Right lobe of liver (tissue), 6 donors: ENCODE measurements around the gene TCF7L2. TPM values are rescaled to one million over a fixed set of nuclear protein-coding genes. Genes with fewer than 3 reads are reported as not detected.

ENCODE experiments used
- ATAC-seq, 4 donors: fragments of 200-7000 bp; cut with Tn5 transposase; one replicate each; pipeline ENCODE4 v1.9.1; 2020; ENCODE audit warnings: mild to moderate bottlenecking in 4 of 4, moderate library complexity in 4 of 4
- DNase-seq, 3 donors: peaks; one replicate each; pipeline ENCODE4 v3.0.0-alpha.2; 2020
- H3K27ac ChIP-seq, 3 donors: fragments of 200-600 bp; one replicate each; pipeline ENCODE4 v1.8.0; 2022
- H3K27me3 ChIP-seq, 2 donors: fragments of 200-600 bp; one replicate each; pipeline ENCODE4 v1.8.0; 2022
- H3K36me3 ChIP-seq, 4 donors: fragments of 200-600 bp; sonication (generic) in 1 of 4; one replicate each; pipeline versions ENCODE4 v1.5.1 to v1.8.0; 2017 to 2022; ENCODE audit warnings: control low read depth in 1 of 4
- H3K4me1 ChIP-seq, 4 donors: fragments of 200-600 bp; sonication (generic) in 1 of 4; one replicate each; pipeline versions ENCODE4 v1.5.1 to v1.8.0; 2017 to 2022; ENCODE audit warnings: control low read depth in 1 of 4
- H3K4me3 ChIP-seq, 3 donors: fragments of 200-600 bp; one replicate each; pipeline ENCODE4 v1.8.0; 2022
- H3K9me3 ChIP-seq, 4 donors: fragments of 200-600 bp; sonication (generic) in 1 of 4; one replicate each; pipeline versions ENCODE4 v1.5.1 to v1.8.0; 2017 to 2022; ENCODE audit warnings: control low read depth in 1 of 4
- POLR2A ChIP-seq: fragments of 450-650 bp; IDR thresholded peaks from one replicate; pipeline ENCODE4 v1.6.1; 2017; ENCODE audit warnings: antibody characterized with exemption, mild to moderate bottlenecking
- WGBS: methylation state at CpG from one replicate; pipeline ENCODE4 v1.1.6; 2018; ENCODE audit warnings: low coverage, low lambda C conversion rate; ENCODE audit not compliant: insufficient coverage; ENCODE audit errors: missing lambda C conversion rate; 5-methylcytosine and 5-hydroxymethylcytosine counted together
- intact Hi-C, 2 donors: fragments of 100-400 bp; cut with DNase I; formaldehyde crosslinking; loops; one replicate each; pipeline versions ENCODE4 v1.11.2 to v1.14.1; 2022
- total RNA-seq, 6 experiments: library from RNA; depleted of rRNA in 2 of 6; stranded (reverse); fragments of >200 nt in 2 of 6; fragmentation: NEBNext Ultra II Directional in 3 of 6; extraction: Animal tissue kit (Norgen Biotek cat#: 25700) in 3 of 6; gene quantifications; one replicate each; pipeline versions ENCODE4 v1.1.0 to v1.2.4, GENCODE V29; 2016 to 2023
- TF ChIP-seq, protein P1 (sequence below), 4 donors: fragments of 200-600 bp in 3 of 4; fragments of 450-650 bp in 1 of 4; IDR thresholded peaks; one replicate each; pipeline versions ENCODE4 v1.5.1 to v1.8.0; 2016 to 2022; ENCODE audit warnings: antibody characterized with exemption in 4 of 4, mild to moderate bottlenecking in 2 of 4
- donor health status: DM: no; HTN: yes; CAD: no.
- donor health status: DM: no; HTN: no; CAD: no.
- donor health status: DM: no; HTN: no; CAD: no.
- donor health status: DM: no; HTN: yes; CAD: no.
- donor health status: DM: no; HTN: yes; CAD: no.

TCF7L2 gene
- total RNA-seq, 6 experiments from 2014 or later: 9.4 to 33.2 (median 16.7) TPM

DNA sequence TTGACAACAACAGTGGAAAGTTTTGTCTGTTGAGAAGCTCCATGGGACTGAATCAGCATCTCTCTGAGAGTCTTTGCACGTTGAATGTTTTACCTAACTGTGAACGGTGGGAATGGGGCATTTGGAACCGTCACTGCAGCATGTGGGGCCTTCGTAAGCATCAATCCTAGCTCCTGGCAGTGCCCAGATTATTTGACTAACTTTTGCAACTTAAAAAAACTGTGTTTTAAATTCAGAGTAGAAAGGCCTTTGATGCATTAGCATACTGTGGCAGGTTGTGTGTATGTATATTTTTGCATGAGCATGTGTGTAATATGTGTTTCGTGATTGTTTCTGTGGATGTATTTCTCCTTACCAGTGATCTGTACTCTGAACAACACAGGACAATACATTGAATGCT, 194.5 kb downstream of the TCF7L2 start:
- no peak for ATAC-seq
- Histone ChIP-seq H3K27ac (no peak overlapping the region), H3K4me3 (no peak overlapping the region), H3K4me1 (no peaks in the 10 kb centered on the region), H3K27me3 (no peaks in the 10 kb centered on the region), H3K9me3 (no peaks in the 10 kb centered on the region), H3K36me3 (peaks cover 0 to 75% (median 43%) of the 10 kb centered on the region in 4 donors)
- TF ChIP-seq, protein P1, sequence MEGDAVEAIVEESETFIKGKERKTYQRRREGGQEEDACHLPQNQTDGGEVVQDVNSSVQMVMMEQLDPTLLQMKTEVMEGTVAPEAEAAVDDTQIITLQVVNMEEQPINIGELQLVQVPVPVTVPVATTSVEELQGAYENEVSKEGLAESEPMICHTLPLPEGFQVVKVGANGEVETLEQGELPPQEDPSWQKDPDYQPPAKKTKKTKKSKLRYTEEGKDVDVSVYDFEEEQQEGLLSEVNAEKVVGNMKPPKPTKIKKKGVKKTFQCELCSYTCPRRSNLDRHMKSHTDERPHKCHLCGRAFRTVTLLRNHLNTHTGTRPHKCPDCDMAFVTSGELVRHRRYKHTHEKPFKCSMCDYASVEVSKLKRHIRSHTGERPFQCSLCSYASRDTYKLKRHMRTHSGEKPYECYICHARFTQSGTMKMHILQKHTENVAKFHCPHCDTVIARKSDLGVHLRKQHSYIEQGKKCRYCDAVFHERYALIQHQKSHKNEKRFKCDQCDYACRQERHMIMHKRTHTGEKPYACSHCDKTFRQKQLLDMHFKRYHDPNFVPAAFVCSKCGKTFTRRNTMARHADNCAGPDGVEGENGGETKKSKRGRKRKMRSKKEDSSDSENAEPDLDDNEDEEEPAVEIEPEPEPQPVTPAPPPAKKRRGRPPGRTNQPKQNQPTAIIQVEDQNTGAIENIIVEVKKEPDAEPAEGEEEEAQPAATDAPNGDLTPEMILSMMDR (IDR thresholded peaks at IDR 0.05): no peak
- no peak for TF ChIP-seq POLR2A
- no peak for DNase-seq
- intact Hi-C loops: no loop called here
- WGBS: 91% methylated on average over 5 of the region's 5 CpGs

DNA sequence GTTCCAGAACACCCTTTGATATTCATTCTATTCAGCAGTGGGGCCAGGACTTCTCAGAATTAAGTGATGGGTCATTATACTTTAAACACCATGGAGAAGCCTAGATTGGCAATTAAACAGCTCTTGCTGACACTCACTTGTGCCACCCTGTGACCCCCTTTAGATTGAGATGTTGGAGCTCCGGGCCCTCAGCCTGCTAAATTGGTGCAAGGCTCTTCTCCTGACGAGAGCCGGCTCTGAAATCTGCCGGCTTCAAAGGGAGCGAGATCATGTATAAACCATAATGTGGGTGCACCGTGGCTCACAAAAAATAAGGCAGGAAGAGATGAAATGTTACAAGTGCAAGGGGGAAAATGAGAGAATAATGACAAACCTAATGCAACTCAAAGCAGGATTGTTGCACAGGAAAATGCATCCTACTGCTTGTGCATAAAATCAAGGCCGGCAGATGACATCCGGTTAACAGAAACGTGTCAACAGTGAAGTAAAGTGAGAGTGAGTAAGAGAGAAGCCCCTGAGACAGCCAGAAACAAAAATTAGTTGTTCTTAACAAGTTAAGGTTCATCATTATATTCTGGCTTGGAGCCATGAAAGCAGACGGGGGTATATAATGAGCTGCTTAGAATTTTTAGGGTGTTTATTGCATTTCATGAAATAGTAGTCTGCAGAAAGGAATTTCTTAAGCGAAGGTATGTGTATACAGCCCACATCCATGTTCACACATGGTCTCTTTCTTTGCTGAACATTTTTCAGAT, 198.2 kb downstream of the TCF7L2 start:
- no peaks in the 10 kb centered on the region for H3K4me1 ChIP-seq
- H3K4me3 ChIP-seq: no peak overlapping the region
- H3K27ac ChIP-seq: no peak overlapping the region
- TF ChIP-seq, protein P1 (IDR thresholded peaks at IDR 0.05): no peak
- TF ChIP-seq POLR2A: no peak
- DNase-seq: no peak
- 91% methylated on average over 11 of the region's 11 CpGs for WGBS
- peaks cover 12 to 87% (median 49%) of the 10 kb centered on the region in 4 donors for H3K36me3 ChIP-seq
- intact Hi-C loops: no loop called here
- H3K27me3 ChIP-seq: no peaks in the 10 kb centered on the region
- no peak for ATAC-seq
- H3K9me3 ChIP-seq: no peaks in the 10 kb centered on the region

DNA sequence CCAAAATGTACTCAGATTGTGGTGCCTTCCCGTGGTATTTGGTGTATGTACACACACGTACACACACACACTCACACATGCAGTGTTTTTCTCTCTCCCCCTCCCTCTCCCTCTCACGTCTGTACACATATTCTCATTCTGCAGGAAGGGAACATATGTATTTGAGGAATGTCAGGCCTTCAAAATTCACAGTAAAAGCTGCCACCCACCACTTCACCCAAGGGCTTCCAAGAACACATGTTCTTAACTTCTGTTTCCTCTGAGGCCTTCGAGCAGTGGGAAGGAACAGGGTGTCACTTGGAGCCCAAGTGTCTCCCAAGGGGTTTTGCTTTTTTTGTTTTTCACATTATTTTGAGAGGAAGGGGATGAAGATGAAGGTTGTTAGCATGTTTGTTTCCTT, 198.9 kb downstream of the TCF7L2 start:
- no peak for TF ChIP-seq POLR2A
- TF ChIP-seq, protein P1 (IDR thresholded peaks at IDR 0.05): no peak
- Histone ChIP-seq H3K27me3 (no peaks in the 10 kb centered on the region), H3K4me1 (no peaks in the 10 kb centered on the region), H3K36me3 (peaks cover 12 to 89% (median 50%) of the 10 kb centered on the region in 4 donors), H3K9me3 (no peaks in the 10 kb centered on the region), H3K27ac (no peak overlapping the region), H3K4me3 (no peak overlapping the region)
- WGBS: 64% methylated on average over 2 of the region's 4 CpGs
- no peak for ATAC-seq
- DNase-seq: no peak
- intact Hi-C loops: no loop called here

DNA sequence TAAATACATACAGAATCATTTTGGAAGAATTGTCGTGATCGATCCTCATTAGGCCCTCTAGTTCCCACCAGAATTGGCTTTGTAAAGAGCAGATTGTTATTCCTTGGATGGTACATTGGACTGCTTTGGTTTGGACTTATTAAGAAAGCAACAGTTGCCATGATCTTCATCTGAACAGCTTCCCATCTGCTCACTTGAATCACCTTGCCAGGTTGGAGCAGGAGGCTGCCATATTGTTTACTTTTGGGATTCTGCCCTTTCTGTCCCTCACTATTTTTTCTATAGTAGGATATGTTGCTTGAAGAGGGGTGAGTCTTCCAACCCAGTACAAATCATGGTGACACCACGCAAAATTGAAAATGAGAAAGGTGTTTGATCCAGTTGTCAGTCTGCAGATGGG, 199.6 kb downstream of the TCF7L2 start:
- Histone ChIP-seq H3K4me3 (no peak overlapping the region), H3K27ac (no peak overlapping the region), H3K27me3 (no peaks in the 10 kb centered on the region), H3K36me3 (peaks cover 12 to 90% (median 49%) of the 10 kb centered on the region in 4 donors), H3K4me1 (no peaks in the 10 kb centered on the region), H3K9me3 (no peaks in the 10 kb centered on the region)
- intact Hi-C loops: no loop called here
- 80% methylated on average over 3 of the region's 3 CpGs for WGBS
- no peak for ATAC-seq
- no peak for TF ChIP-seq POLR2A
- TF ChIP-seq, protein P1 (IDR thresholded peaks at IDR 0.05): no peak
- DNase-seq: no peak
